GM21723 (cell line): ENCODE data around the gene TRIM5.
"Not testable (repeated sequence)": the region's sequence is repeated elsewhere in the genome, so short reads cannot be mapped to it uniquely, and the experiment has no call there.

Experiments used
- ATAC-seq: cut with Tn5 transposase; IDR thresholded peaks from one replicate; pipeline ENCODE4 v1.9.1; 2021; ENCODE audit warnings: mild to moderate bottlenecking, moderate library complexity; ENCODE audit not compliant: unreplicated experiment

Gene TRIM5

DNA sequence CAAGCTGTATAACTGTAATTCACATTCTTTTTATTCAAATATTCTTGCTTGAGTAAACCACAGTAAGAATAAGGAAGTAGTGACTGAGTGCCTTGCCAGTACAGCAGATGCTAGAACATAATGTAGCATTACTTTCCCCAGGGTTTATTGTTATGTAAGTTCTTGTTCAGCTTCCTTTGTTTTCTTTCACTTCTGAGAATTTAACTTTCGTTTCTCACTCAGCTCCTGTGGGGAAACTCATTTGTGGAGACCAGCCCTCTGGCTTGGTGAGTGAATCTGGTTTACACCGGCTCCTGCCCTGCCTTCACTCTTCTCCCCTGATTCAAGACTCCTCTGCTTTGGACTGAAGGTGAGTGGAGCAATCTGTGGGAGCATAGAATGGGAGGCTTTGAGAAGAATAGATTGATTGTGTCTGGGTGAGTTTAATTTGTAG is 4.7 kb upstream of the TRIM5 start, which contains the start of gene TRIM22:
TRIM22 (plus strand) TSS at position 240 of the 433 bp plus-strand sequence. CDS start 6,443 bp downstream, outside the sequence.
- peak; percentile 67 for ATAC-seq

DNA sequence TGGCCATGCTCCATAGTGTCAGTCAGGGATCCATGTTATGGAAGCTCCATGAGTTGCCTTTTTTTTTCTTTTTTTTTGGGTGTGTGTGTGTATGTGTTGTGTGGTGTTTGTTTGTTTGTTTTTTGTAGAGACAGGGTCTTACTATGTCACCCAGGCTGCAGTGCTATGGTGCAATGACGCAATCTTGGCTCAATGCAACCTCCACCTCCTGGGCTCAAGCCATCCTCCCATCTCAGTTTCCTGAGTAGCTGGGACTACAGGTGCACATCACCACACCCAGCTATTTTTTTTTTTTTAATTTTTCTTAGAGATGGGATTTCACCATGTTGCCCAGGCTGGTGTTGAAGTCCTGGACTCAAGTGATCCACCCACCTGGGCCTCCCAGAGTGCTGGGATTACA is 3.6 kb upstream of the TRIM5 start:
- ATAC-seq: no peak

DNA sequence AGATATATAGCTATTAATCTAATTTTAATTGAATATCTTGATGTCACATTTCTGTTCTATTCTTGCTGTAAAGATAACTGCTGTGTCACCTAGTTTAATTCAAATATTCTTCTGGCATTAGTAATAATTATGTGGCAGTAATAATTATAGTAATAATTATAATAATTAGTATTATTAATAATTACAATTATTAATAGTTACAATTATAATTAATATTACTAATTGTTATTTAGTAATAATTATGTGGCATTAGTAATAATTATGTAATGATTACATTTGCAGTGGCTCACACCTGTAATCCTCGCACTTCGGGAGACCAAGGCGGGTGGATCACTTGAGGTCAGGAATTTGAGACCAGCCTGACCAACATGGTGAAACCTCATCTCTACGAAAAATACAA is 1.6 kb upstream of the TRIM5 start:
- no peak for ATAC-seq

DNA sequence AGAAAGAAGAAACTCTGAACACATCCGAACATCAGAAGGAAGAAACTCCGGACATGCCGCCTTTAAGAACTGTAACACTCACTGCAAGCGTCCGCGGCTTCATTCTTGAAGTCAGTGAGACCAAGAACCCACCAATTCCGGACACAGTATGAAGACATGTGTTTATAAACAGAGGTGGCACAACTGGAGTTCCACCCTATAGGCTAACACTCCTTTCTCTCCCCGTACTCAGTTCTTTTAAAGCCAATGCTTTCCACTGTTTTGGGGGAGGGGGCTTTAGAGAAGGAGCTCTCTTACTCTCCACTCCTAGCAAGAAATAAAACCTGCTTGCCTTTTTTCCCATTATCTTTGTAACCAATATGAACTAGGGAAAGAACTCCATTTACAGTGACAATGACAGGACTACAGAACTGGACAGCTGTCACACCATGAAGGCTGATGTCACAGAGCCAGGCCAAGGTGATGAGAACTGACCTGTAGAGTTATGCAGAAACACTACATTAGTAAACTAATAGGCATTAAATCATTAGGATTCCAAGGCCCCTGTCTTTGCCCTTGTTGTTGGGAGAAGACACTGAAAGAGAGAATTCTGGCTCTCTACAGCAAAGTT is 733 bp downstream of the TRIM5 start:
- peak; percentile 20 for ATAC-seq

DNA sequence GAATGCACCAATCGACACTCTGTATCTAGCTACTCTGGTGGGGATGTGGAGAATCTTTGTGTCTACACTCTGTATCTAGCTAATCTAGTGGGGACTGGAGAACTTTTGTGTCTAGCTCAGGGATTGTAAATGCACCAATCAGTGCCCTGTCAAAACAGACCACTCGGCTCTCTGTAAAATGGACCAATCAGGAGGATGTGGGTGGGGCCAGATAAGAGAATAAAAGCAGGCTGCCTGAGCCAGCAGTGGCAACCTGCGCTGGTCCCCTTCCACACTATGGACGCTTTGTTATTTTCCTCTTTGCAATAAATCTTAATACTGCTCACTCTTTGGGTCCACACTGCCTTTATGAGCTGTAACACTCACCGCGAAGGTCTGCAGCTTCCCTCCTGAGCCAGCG is 1.3 kb downstream of the TRIM5 start:
- not testable (repeated sequence) for ATAC-seq

DNA sequence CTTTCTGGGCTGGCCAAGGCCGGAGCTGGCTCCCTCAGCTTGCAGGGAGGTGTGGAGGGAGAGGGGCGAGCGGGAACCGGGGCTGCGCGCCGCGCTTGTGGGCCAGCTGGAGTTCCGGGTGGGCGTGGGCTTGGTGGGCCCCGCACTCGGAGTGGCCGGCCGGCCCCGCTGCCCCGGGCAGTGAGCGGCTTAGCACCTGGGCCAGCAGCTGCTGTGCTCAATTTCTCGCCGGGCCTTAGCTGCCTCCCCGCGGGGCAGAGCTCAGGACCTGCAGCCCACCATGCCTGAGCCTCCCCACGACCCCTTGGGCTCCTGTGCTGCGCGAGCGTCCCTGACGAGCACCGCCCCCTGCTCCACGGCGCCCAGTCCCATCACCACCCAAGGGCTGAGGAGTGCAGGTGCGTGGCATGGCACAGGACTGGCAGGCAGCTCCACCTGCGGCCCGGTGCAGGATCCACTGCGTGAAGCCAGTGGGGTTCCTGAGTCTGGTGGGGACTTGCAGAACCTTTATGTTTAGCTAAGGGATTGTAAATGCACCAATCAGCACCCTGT is 1.9 kb downstream of the TRIM5 start:
- ATAC-seq: not testable (repeated sequence)

DNA sequence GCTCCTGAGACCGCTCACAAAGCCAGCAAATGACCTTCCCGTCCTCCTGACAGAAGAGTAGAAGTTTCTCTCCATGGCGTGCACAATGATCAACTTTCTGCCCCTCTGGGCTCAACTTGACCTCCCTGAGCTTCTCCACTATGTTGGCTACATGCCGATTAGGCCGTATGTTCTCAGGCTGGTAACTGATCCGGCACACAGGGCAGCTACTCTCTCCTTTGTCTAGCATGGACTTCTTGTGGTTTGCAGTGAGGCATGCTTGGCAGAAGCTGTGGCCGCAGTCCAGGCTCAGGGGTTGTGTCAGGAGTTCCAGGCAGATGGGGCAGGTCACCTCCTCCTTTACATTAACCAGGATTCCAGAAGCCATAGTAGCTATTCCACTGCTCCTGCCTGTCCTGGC is 5.1 kb downstream of the TRIM5 start:
- ATAC-seq: no peak

DNA sequence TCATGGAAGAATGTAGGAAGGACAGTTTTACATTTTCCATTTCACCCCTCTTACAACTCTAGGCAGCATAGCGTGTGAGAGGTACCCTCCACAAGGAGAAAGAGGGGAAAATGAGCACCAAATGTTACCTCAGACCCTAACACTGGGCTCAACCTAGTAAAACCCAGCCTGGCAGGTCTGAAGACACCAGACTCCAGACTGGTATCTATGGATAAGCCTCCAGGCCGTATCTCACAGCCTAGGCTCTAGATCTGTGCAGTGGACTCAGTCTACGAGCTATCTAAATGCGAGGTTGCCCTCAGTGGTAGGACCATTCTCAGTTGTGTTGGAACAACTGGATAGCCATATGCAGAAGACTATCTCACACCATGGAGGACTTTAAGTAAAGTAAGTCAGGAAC is 10.5 kb downstream of the TRIM5 start:
- no peak for ATAC-seq

DNA sequence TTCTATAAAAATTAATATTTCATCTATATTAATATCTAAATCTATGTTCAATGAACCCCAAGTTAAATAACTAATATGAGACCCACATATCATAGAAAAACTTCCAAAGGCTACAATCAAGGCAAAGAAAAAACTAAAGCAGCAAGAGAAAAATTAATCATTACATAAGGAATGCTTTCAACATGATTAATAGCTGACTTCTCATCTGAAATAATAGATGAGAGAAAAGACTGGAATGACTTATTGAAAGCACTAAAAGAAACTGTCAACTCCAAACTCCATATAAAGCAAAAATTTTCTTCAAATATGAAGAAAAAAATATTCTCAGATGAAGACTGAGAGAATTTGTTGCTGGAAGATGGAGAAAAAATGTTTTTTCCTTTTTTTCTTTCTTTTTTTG is 13.0 kb downstream of the TRIM5 start:
- no peak for ATAC-seq

DNA sequence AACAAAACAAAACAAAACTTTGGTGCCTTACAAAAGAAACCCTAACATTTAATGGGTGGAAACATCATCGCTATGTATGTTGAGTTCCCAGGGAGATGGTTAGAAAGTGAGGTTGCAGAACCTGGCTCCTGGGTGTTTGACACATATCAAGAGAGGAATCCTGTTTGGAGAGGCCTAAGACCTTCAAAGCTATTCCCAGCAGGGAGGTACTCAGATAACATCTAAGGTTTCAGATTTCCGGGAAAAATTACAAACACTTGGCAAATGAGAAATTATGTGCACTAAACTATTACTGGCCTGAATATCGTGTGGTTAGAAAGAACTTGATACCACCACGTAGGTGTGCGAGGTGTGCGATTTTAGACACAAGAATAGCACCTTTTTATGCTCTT is 18.5 kb downstream of the TRIM5 start:
- ATAC-seq: no peak

DNA sequence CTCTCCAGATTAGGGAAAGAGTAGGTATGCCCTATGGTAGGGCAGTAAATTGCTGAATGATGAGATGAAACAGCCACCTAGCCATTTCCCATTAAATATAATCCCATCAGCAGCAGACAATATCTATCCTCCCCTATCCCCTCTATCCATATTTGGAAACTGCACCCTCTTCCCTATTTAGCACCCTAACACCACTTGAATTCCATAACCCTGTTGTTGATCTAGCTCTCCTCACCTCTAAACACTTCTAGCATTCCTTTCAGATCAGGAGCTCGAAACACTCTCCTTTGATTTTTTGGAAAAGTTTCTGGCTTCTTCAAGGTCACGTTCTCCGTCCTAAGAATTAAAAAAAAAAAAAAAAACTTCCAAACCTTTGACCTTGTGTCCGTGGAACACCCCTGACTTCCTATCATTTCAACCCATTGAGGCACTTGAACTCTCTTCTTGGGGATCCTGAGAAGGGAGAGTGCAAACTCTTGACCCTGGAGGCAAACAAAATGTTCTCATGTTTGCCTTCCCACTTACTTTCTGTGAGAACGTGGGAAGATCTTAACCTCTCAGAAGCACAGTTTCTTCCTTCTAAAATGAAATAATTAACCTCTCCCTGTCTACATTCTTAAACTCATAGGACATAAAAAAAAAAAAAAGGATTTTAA is 19.0 kb downstream of the TRIM5 start:
- ATAC-seq: no peak

DNA sequence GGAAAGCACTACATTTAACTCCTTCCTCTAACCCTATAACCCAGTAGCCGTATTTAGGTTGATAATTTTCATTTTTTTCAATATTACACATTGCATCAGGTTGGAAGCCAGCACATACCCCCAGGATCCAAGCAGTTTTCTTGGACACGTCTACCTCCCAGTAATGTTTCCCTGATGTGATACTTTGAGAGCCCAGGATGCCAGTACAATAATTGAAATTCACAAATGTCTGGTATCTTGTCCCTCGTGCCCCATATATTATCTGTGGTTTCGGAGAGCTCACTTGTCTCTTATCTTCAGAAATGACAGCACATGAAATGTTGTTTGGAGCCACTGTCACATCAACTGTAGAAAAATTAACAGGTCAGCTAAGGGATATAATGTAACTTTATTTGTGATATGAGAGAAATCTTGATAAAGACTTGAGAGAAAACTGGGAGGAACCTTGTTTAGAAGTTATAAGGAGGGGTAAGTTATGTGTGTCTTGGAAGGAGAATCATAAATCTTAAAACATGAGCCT is 19.8 kb downstream of the TRIM5 start:
- ATAC-seq: no peak

DNA sequence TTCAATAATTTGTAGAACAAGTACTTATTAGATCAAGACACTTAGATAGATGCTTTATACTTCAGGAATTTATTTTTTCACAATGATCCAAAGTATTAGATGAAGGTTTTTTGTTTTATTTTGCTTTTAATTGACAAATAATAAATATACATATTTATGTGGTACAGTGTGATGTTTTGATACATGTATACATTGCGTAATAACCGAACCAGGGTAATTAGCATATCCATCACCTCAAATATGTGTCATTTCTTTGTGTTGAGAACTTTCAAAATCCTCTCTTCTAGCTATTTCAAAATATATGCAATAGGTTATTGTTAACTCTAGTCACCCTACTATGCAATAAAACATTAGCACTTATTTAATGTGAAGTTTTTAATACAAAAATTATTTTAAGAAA is 21.4 kb downstream of the TRIM5 start:
- ATAC-seq: no peak

DNA sequence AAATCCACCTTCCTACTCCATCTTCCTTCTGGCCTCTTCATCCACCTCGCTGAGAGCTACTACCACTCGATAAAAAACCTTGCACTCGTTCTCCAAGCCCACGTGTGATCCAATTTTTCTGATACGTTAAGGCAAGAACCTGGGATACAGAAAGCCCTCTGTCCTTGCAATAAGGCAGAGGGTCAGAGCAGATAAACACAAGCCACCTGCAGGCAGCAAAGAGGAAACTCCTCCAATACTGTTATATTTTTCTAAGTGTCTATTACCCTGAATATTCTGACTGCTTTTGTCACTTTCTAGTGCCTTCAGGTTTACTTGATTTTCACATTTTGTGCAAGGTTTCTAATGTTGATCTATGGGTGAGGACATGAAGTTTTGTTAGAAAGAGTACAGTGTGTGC is 26.6 kb downstream of the TRIM5 start:
- no peak for ATAC-seq

DNA sequence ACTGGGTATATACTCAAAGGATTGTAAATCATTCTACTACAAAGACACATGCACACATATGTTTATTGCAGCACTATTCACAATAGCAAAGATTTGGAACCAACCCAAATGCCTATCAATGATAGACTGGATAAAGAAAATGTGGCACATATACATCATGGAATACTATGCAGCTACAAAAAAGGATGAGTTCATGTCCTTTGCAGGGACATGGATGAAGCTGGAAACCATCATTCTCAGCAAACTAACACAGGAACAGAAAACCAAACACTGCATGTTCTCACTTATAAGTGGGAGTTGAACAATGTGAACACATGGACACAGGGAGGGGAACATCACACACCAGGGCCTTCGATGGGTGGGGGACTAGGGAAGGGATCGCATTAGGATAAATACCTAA is 27.9 kb downstream of the TRIM5 start:
- not testable (repeated sequence) for ATAC-seq

DNA sequence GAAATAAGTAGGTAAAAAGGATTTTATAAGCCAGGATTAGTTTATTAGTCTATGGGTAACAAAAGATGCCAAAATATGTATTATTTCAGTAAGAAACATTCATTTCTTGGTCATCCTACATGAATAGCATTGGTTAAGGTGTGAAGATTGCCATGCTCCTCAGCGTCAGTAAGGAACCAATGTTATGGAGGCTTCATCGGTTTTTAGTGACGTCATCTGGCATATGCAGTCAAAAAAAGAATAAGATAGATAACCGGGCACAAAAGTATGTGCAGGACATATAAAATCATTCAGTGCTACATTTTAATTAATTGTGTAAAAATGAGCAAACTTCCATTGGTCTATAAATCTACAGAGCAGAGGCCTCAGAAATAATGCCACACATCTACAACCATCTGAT is 29.4 kb downstream of the TRIM5 start:
- no peak for ATAC-seq

DNA sequence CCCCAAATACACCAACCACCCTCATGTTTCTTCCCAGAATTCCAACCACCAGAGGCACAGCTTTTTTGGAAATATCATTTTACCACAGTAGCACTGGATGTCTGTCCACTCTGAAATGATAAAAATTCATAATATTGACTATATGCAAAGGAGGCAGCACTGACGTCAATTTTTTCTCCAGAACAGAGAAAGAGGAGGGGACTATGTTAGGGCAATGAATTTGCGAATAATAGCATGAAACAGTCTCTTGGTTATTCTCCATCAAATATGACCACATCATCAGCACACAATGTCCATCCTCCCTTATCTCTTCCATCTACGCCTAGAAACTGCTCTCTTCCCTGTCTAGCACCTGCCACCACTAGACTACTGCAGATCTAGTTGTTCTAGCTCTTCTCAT is 38.7 kb downstream of the TRIM5 start:
- ATAC-seq: no peak

DNA sequence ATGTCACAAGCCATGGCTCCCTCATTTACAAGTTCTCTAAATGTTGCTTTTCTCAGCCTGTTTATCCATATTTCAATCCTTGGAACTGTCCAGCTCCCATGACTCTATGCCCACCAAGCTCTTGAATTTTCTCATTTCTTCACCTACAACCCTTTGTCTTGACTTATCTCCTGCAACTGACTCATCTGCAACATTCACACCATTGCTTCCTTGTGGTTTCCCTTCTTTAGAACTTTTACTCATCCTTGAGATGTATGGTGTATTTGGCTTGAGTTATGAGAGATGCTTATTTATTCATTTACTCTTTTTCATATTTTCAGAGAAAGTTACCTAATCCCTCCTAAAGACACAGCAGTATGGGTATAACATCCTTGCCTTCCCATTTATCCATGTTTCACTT is 41.3 kb downstream of the TRIM5 start:
- ATAC-seq: no peak

DNA sequence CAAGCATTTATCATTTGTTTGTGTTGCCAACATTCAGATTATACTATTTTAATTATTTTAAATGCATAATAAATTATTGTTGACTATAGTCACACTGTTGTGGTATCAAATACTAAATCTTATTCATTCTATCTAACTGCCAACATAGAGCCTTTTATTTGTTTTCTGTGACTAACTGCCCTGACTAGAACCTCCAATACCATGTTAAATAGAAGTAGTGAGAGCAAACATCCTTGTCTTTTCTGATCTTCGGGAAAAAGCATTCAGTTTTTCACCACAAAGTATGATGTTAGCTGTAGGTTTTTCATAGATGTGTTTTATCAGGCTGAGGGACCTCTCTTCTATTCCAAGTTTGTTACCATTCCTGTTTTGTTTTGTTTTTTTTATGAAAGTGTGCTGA is 44.9 kb downstream of the TRIM5 start:
- no peak for ATAC-seq

DNA sequence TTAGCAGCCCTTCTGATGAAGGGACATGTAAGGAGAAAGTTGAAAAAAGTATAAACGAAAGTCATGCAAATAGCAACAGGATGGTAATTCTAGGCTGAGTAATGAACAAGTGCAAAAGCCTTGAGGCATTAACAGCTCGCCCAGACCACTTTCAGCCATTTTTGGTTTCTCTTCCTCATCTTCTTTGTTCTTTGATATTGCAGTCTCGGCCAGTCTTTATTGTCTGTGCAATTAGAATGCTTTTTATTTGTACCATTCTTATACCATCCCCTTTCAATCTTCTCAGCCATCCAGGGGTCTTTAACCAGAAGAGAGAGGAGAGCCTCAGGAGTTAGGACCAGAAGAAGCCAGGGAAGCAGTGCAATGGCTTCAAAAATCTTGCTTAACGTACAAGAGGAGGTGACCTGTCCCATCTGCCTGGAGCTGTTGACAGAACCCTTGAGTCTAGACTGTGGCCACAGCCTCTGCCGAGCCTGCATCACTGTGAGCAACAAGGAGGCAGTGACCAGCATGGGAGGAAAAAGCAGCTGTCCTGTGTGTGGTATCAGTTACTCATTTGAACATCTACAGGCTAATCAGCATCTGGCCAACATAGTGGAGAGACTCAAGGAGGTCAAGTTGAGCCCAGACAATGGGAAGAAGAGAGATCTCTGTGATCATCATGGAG is 52.8 kb downstream of the TRIM5 start:
- ATAC-seq: peak; percentile 95

DNA sequence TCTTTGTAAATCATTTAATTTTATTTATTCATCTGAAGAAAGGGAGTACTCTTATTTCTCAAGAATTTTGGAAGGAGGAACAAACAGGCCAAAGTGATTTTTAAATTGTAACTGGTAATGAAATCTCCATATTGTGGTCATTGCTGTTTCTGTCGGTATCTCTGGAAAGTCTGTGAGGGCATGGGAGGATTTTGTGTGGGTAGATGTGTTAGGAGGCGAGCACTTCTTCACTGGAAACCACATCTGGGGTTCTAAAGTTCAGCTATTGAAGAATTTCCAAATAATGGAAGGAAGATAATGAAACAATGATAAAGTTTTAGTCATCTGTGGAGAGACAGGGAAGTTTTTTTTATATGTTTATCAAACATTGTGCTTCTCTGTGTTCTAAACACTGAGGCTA is 53.5 kb downstream of the TRIM5 start:
- ATAC-seq: peak; percentile 21

DNA sequence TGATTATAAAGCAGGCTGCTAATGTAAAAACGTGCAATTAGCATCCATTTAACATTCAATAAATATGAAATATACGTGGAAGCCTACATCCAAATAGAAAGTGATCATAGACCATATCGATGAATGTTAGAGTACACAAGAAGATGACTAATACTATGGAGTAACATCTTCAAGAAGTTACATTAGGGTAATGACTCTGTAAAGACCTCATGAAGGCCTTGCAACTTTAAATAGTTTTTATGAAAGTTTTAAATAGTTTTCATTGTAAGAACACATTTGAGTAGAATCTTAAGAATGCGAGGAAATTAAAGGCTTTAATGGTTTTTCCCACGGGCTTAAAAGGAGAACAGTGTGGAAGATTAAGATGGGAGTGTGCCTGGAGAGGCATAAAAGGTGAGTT is 58.7 kb downstream of the TRIM5 start:
- no peak for ATAC-seq
